DND-41 (cell line): ENCODE results near the gene FIG4.

ENCODE experiments used
- ATAC-seq: fragments of 200-7000 bp; cut with Tn5 transposase; 3 replicates; pipeline ENCODE4 v1.9.1; 2021; ENCODE audit warnings: low read depth; ENCODE audit not compliant: insufficient read depth
- DNase-seq: peaks from one replicate; pipeline ENCODE4 v3.0.0-alpha.2; 2020
- H2AFZ ChIP-seq: 2 replicates; pipeline ENCODE4 v1.6.0; 2012; ENCODE audit warnings: low read depth, low read length
- H3K27ac ChIP-seq: 2 replicates; pipeline ENCODE4 v1.5.1; 2012; ENCODE audit warnings: low read length, inconsistent platforms
- H3K27me3 ChIP-seq: fragments of 200-600 bp; sonication (generic); 2 replicates; pipeline ENCODE4 v1.6.0; 2012; ENCODE audit warnings: low read length, mild to moderate bottlenecking, inconsistent platforms; ENCODE audit not compliant: insufficient read depth, poor library complexity
- H3K36me3 ChIP-seq: 2 replicates; pipeline ENCODE4 v1.5.1; 2012; ENCODE audit warnings: low read length, inconsistent platforms; ENCODE audit not compliant: insufficient read depth
- H3K4me1 ChIP-seq: 2 replicates; pipeline ENCODE4 v1.5.1; 2012; ENCODE audit warnings: mild to moderate bottlenecking, low read length; ENCODE audit not compliant: insufficient read depth
- H3K4me2 ChIP-seq: 2 replicates; pipeline ENCODE4 v1.6.0; 2012; ENCODE audit warnings: mild to moderate bottlenecking, moderate library complexity, low read length, inconsistent platforms; ENCODE audit not compliant: insufficient read depth
- H3K4me3 ChIP-seq, 2 experiments: fragments of 200-600 bp in 1 of 2; shearing (Covaris generic) in 1 of 2; 2 replicates each; pipeline ENCODE4 v1.5.1; 2012 to 2016; ENCODE audit warnings: inconsistent platforms in 2 of 2, low read length in 2 of 2, mild to moderate bottlenecking in 2 of 2, low read depth in 1 of 2, moderate library complexity in 1 of 2
- H3K79me2 ChIP-seq: 2 replicates; pipeline ENCODE4 v1.6.0; 2012; ENCODE audit warnings: low read length, inconsistent platforms; ENCODE audit not compliant: insufficient read depth
- H3K9ac ChIP-seq: 2 replicates; pipeline ENCODE4 v1.6.0; 2012; ENCODE audit warnings: low read depth, mild to moderate bottlenecking, inconsistent platforms, low read length, moderate library complexity
- H3K9me3 ChIP-seq: 2 replicates; pipeline ENCODE4 v1.5.1; 2012; ENCODE audit warnings: low read length, moderate library complexity, mild to moderate bottlenecking, inconsistent platforms; ENCODE audit not compliant: insufficient read depth, severe bottlenecking
- H4K20me1 ChIP-seq: 2 replicates; pipeline ENCODE4 v1.6.0; 2012; ENCODE audit warnings: low read length; ENCODE audit not compliant: insufficient read depth
- CTCF ChIP-seq: IDR thresholded peaks from 2 replicates; pipeline ENCODE4 v1.5.1; 2012; ENCODE audit warnings: borderline replicate concordance, low read length, moderate library complexity, mild to moderate bottlenecking; ENCODE audit not compliant: poor library complexity, severe bottlenecking; ENCODE audit errors: extremely low read depth
- EZH2 ChIP-seq: IDR thresholded peaks from 3 replicates; pipeline ENCODE4 v1.6.1; 2012; ENCODE audit warnings: borderline replicate concordance, low read depth, mild to moderate bottlenecking, moderate library complexity, low read length, inconsistent platforms; ENCODE audit not compliant: severe bottlenecking

The FIG4 gene

GRCh38 chr6:109795994-109796555, 105.0 kb downstream of the FIG4 start:
- no peaks in the 10 kb centered on the region for H4K20me1 ChIP-seq
- H3K27ac ChIP-seq: no peak overlapping the region
- DNase-seq (no peak), ATAC-seq (peak; percentile 35; the same call in 1 of the 3 replicates)
- no peak overlapping the region for H3K4me3 ChIP-seq
- H3K9ac ChIP-seq: no peak overlapping the region
- H2AFZ ChIP-seq: no peak overlapping the region
- H3K4me2 ChIP-seq: no peak overlapping the region
- no peaks in the 10 kb centered on the region for H3K4me1 ChIP-seq
- no peaks in the 10 kb centered on the region for H3K9me3 ChIP-seq
- no peak for TF ChIP-seq EZH2
- TF ChIP-seq CTCF: no peak
- no peaks in the 10 kb centered on the region for H3K79me2 ChIP-seq
- no peaks in the 10 kb centered on the region for H3K27me3 ChIP-seq
- H3K36me3 ChIP-seq: no peaks in the 10 kb centered on the region

- DNase-seq (no peak), ATAC-seq (no peak)
- Histone ChIP-seq H3K4me2 (no peak overlapping the region), H3K9me3 (no peaks in the 10 kb centered on the region), H3K9ac (no peak overlapping the region), H2AFZ (no peak overlapping the region), H3K27me3 (no peaks in the 10 kb centered on the region), H4K20me1 (no peaks in the 10 kb centered on the region), H3K79me2 (no peaks in the 10 kb centered on the region), H3K4me1 (no peaks in the 10 kb centered on the region), H3K36me3 (no peaks in the 10 kb centered on the region), H3K27ac (no peak overlapping the region), H3K4me3 (no peak overlapping the region)
- TF ChIP-seq CTCF (no peak), EZH2 (no peak)
Observed at GRCh38 chr6:109799129-109799528, 108.0 kb downstream of the FIG4 start.

- no peaks in the 10 kb centered on the region for H3K36me3 ChIP-seq
- no peak overlapping the region for H3K4me2 ChIP-seq
- no peak overlapping the region for H2AFZ ChIP-seq
- H3K9ac ChIP-seq: no peak overlapping the region
- H3K4me3 ChIP-seq: no peak overlapping the region
- no peak overlapping the region for H3K27ac ChIP-seq
- no peaks in the 10 kb centered on the region for H3K4me1 ChIP-seq
- DNase-seq: no peak
- no peak for ATAC-seq
- H3K9me3 ChIP-seq: no peaks in the 10 kb centered on the region
- H4K20me1 ChIP-seq: no peaks in the 10 kb centered on the region
- TF ChIP-seq CTCF: no peak
- TF ChIP-seq EZH2: no peak
- no peaks in the 10 kb centered on the region for H3K27me3 ChIP-seq
- H3K79me2 ChIP-seq: no peaks in the 10 kb centered on the region
Observed at GRCh38 chr6:109799664-109800063, 108.6 kb downstream of the FIG4 start.

- no peak overlapping the region for H3K4me3 ChIP-seq
- H3K79me2 ChIP-seq: no peaks in the 10 kb centered on the region
- no peak overlapping the region for H3K27ac ChIP-seq
- no peaks in the 10 kb centered on the region for H4K20me1 ChIP-seq
- no peaks in the 10 kb centered on the region for H3K4me1 ChIP-seq
- DNase-seq: no peak
- H3K36me3 ChIP-seq: no peaks in the 10 kb centered on the region
- no peak for TF ChIP-seq EZH2
- no peak for TF ChIP-seq CTCF
- no peak overlapping the region for H3K4me2 ChIP-seq
- no peak overlapping the region for H2AFZ ChIP-seq
- no peaks in the 10 kb centered on the region for H3K9me3 ChIP-seq
- no peak overlapping the region for H3K9ac ChIP-seq
- ATAC-seq: no peak
- no peaks in the 10 kb centered on the region for H3K27me3 ChIP-seq
Observed at GRCh38 chr6:109800771-109801170, 109.7 kb downstream of the FIG4 start.
